EH (cell line): ENCODE measurements around the gene IL1RAP.
"Not testable (repeated sequence)": the region's sequence is repeated elsewhere in the genome, so short reads cannot be mapped to it uniquely, and the experiment has no call there.

ENCODE experiments used
- DNase-seq: peaks from one replicate; pipeline ENCODE4 v3.0.0-alpha.2; 2015; ENCODE audit warnings: low read depth

IL1RAP gene

GRCh38 chr3:190666821-190667220 lies 152.9 kb downstream of the IL1RAP start:
- no peak for DNase-seq

DNA sequence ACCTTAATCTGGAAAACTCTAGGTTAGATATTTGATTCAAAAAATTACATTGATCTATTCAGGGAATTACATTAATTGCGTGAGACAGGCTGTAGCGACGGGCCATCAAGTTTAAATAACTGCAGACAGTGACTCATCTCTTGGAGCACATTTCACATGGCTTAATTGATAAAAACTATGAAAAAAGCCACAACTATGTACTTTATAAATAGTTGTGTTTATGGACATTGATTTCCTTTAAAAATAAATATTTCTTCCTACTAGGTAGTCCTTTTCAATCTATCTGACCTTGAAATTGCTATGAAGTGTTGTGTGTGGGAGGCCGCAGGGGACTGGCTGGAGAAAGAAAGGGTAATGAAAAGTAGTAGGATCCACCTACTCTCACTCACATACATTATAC lies 157.8 kb downstream of the IL1RAP start:
- peak; percentile 72 for DNase-seq

DNA sequence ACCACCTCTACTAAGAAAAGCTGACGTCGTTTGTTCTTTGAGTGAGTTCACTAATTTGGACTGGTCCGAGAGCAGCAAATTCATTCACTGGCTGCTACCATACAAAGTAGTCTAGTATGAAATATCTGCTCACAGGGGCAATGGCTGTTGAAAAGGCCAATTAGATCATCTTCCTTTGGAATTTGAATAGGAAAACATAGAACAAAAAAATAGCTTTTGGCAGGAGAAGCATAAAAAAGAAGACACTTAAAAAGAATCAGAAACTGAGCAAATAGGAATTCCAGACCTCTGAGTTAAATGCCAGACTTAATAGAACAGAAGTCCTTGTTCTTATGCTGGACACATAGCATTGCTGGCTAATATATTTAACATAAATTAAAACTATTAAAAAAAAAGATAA lies 159.3 kb downstream of the IL1RAP start:
- DNase-seq, result peak; percentile 70

- peak; percentile 32 for DNase-seq
Observed at GRCh38 chr3:190676481-190676880, 162.6 kb downstream of the IL1RAP start.

GRCh38 chr3:190677001-190677400 lies 163.1 kb downstream of the IL1RAP start:
- no peak for DNase-seq

GRCh38 chr3:190677868-190678267 lies 164.0 kb downstream of the IL1RAP start:
- DNase-seq, result not testable (repeated sequence)

DNA sequence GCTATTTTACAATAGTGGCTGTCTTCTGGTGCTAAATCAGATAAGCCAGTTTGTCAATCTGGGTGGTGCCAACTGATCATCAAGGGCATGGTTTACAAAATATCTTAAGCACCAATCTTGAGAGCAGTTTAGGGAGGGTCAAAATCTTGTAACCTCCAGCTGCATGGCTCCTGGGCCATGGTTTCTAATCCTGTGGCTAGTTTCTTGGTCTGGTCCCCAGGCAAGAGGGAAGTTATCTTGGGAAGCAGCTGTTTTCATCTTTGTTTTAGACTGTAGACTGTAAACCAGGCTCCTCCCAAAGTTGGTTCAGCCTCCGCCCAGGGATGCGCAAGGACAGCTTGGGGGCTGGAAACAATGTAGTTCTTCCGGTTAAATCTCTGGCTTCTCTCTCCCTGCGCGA lies 166.8 kb downstream of the IL1RAP start:
- no peak for DNase-seq

DNA sequence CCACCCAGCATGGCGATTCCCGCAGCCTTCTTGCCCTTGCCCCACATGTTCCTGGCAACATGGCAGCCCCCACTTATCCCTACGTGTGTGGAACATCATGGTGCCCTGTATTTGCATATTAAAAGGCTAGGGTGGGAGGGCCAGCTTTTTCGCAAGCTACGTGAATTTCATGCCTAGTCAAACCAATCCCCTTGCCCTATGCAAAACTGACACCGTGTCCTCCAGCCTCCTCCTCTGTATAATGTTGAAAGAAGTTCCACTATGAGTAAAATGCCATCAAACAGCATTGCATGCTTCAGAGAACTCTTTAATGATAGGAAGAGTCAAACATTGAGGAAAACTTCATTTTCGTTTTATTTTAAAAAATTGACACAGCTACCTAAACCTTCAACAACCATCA lies 170.9 kb downstream of the IL1RAP start:
- DNase-seq, result no peak

GRCh38 chr3:190686011-190686410 lies 172.1 kb downstream of the IL1RAP start:
- no peak for DNase-seq

- DNase-seq, result no peak
Observed at GRCh38 chr3:190690246-190690645, 176.4 kb downstream of the IL1RAP start.

DNA sequence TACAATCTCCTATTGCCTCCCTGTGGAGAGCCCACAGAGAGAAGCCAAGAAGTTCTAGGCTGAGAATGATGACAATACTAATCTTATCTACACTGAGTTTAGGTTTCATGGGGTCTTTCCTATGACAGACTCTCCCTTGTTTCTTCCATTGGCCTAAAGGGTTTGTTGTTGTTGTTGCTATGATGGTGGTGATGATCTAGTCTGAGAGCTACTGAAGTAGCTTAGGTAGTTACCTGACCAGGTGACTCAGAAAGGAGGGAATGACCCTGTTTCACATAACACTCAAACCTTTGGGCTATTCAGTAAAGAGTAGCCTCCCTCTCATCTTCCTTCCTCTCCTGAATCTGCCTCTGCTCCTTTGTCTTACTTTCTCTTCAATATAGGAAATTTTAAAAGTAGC lies 178.4 kb downstream of the IL1RAP start:
- no peak for DNase-seq

DNA sequence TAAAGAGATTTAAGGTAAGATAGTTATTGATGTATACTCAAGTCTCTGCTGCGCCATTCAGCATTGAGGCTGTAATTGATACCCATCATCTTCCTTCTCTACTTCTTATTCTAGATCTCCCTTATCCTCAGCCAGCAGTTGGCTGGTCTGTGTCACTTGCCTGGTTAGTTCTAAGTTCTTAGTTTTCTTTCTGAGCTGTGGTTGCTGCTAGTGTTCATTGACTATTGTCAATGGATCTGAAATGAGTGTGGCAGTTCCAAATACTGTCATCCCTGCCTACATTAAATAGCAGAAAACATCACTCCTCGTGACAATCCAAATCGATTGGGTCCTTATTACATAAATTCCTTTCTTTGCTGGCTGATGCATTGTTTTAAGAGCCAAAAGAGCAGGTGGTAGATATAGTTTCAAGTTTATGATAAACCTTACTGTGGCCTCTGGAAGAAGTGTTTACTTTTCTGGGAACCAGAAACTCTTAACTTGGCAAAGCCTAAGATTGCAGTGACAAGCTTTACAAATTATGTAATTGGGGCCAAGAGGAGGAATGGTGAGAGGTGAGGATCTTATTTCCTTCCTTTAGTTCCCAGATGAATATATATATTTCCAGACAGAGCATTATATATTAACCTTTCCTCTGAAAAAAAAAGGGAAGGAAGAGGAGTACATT lies 180.6 kb downstream of the IL1RAP start:
- no peak for DNase-seq

DNA sequence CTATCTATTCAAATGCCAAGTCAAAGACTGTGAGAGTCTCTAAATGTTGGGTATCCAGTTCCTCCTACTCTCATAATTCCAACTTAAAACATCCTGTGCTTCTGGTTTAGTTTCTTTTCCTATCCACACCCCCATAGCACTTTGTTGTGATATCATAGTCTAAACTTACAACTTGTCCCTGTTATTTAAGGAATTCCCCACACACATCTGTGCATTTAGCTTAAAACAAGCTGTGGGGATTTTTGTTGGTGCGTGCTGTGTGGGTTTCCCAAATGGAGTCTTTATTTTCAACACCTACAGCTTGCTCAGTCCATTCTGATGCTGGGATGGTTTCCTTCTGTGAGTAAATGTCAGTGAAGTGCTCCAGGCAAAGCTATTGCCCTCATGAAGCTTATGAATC lies 181.3 kb downstream of the IL1RAP start:
- no peak for DNase-seq

- no peak for DNase-seq
Observed at GRCh38 chr3:190695994-190696393, 182.1 kb downstream of the IL1RAP start.

- peak; percentile 45 for DNase-seq
Observed at GRCh38 chr3:190696777-190697501, 183.1 kb downstream of the IL1RAP start.

DNA sequence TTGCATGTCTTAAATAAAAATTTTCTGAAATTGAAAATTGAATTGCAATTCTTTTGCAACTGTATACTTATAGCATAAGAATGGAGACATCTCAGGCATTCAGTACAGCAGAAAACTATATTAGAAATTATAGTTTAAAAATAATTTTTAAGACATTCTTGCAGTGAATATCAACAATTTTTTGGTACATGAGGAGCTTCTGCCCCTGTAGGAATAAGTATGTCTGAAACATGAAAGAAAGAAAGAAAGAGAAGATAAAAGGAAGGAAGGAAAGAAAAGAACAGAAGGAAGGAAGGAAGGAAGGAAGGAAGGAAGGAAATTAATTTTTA lies 183.6 kb downstream of the IL1RAP start:
- no peak for DNase-seq

- peak; percentile 40 for DNase-seq
Observed at GRCh38 chr3:190697901-190698300, 184.0 kb downstream of the IL1RAP start.

DNA sequence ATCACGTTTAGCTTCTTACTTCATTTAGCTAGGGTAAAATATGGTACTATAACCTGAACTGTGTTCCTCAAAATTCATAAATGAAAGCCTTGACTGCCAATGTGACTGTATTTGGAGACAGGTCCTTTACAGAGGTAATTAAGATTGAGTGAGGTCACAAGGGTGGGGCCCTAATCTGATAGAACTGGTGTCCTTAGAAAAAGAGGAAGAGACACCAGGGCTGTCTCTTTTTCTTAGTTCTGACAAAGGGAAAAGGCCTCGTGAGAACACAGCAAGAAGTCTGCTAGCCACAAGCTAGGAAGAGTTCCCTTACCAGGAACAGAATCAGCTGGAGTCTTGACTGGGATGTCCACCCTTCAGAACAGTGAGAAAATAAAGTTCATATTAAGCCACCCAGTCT lies 185.9 kb downstream of the IL1RAP start:
- no peak for DNase-seq

DNA sequence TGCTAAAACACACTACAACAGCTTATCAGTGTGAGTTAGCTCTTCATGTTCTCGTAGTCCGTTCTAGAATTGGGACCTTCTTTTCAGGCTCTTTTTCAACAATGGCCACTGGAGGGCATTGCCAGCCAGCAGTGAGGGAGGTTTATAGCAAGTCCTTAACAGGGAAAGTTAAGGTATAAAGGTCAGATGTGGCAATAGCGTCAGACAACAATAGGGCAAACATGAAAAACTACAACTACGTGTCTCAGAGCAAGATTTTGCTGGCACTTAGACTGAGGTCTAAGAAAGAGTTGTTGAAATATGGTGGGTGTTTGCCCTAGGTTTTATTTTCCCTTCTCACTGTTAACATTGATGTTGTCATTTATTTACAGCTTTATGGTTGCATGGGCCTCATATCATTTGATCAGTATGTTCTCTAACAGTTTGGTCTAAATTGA lies 187.2 kb downstream of the IL1RAP start:
- DNase-seq, result peak; percentile 48

DNA sequence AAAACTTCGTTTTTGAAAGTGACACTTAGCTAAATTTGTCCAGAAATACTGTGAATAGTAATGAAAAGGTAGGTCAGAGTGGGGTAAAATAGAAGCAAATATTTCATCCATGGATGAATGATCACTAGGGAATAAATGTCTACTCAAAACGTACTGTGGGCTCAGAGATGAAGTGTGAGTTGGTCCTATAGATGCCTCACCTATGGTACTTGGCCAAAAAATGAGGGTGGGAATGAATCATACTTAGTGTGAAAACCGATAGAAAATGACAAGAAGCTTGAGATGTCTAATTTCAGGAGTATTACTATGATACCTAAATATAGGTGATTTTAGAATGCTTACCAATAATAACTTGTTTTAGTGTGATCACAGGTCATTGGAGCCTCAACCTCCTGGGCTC lies 192.7 kb downstream of the IL1RAP start:
- no peak for DNase-seq
